Stimulated activated CD4-positive, alpha-beta T cell treated with anti-CD3 and anti-CD28 coated beads, Interleukin-4, amount 100 ng/mL, for 24 hours (primary cell): ENCODE results near the gene METTL25B.

Experiments used
- DNase-seq: peaks from one replicate; pipeline ENCODE4 v3.0.0-alpha.2; 2020

The METTL25B gene

GRCh38 chr1:156728599-156729462, 562 bp downstream of the METTL25B start, which contains the start of gene ISG20L2:
ISG20L2 (minus strand) TSS chr1:156728766; CDS start chr1:156727652, 1,114 bp downstream.
- peak; percentile 96 for DNase-seq

- DNase-seq, result no peak
These were observed 5.8 kb downstream of the METTL25B start for GRCh38 chr1:156733989-156734584.

- DNase-seq, result no peak
These were observed 10.1 kb downstream of the METTL25B start for GRCh38 chr1:156738407-156738806.

GRCh38 chr1:156738916-156739315, 10.6 kb downstream of the METTL25B start:
- DNase-seq, result no peak

- DNase-seq, result no peak
These were observed 12.0 kb downstream of the METTL25B start for GRCh38 chr1:156740237-156740740.

- peak; percentile 98 for DNase-seq
These were observed 12.6 kb downstream of the METTL25B start, which contains the start of gene MRPL24 for GRCh38 chr1:156740741-156741480. MRPL24 (minus strand) TSS chr1:156741088; CDS start chr1:156738704, 2,384 bp downstream.

- DNase-seq, result peak; percentile 42
These were observed 13.3 kb downstream of the METTL25B start for GRCh38 chr1:156741481-156741983.

GRCh38 chr1:156742017-156742416, 13.7 kb downstream of the METTL25B start:
- no peak for DNase-seq

- no peak for DNase-seq
These were observed 14.5 kb downstream of the METTL25B start for GRCh38 chr1:156742801-156743200.

- DNase-seq, result no peak
These were observed 15.4 kb downstream of the METTL25B start for GRCh38 chr1:156743367-156744302.

- no peak for DNase-seq
These were observed 16.1 kb downstream of the METTL25B start for GRCh38 chr1:156744344-156744743.

- no peak for DNase-seq
These were observed 16.6 kb downstream of the METTL25B start for GRCh38 chr1:156744786-156745419.

GRCh38 chr1:156745881-156746280, 17.6 kb downstream of the METTL25B start:
- no peak for DNase-seq

GRCh38 chr1:156746406-156746727, 18.1 kb downstream of the METTL25B start:
- no peak for DNase-seq

GRCh38 chr1:156746728-156747631, 18.7 kb downstream of the METTL25B start:
- DNase-seq, result peak; percentile 62

- DNase-seq, result no peak
These were observed 19.7 kb downstream of the METTL25B start for GRCh38 chr1:156747742-156748669.

GRCh38 chr1:156748670-156749418, 20.6 kb downstream of the METTL25B start:
- no peak for DNase-seq

GRCh38 chr1:156749419-156750118, 21.3 kb downstream of the METTL25B start:
- no peak for DNase-seq
